BLaER1 treated with 17β-estradiol and CSF1 and Interleukin-3, amounts not matched to agents 10 nM and 100 nM (cell line): ENCODE results near the gene ACVR1.
"Not testable (repeated sequence)": the region's sequence is repeated elsewhere in the genome, so short reads cannot be mapped to it uniquely, and the experiment has no call there.

Experiments used
- H3K27ac ChIP-seq, 11 experiments: shearing (Covaris generic); formaldehyde crosslinking; 2 replicates each; pipeline ENCODE4 v1.8.1; 2022
- H3K27me3 ChIP-seq, 11 experiments: shearing (Covaris generic); formaldehyde crosslinking; 2 replicates each; pipeline ENCODE4 v1.8.1; 2022
- H3K36me3 ChIP-seq, 11 experiments: shearing (Covaris generic); formaldehyde crosslinking; 2 replicates each; pipeline ENCODE4 v1.8.1; 2022
- H3K4me1 ChIP-seq, 10 experiments: shearing (Covaris generic); formaldehyde crosslinking; 2 replicates each; pipeline ENCODE4 v1.8.1; 2022
- H3K4me2 ChIP-seq, 11 experiments: shearing (Covaris generic); formaldehyde crosslinking; 2 replicates each; pipeline ENCODE4 v1.8.1; 2022
- H3K4me3 ChIP-seq, 10 experiments: shearing (Covaris generic); formaldehyde crosslinking; 2 replicates each; pipeline ENCODE4 v1.8.1; 2022
- H3K9ac ChIP-seq, 11 experiments: shearing (Covaris generic); formaldehyde crosslinking; 2 replicates each; pipeline ENCODE4 v1.8.1; 2022
- H3K9me3 ChIP-seq, 11 experiments: shearing (Covaris generic); formaldehyde crosslinking; replicated peaks in 1 of 11; 2 replicates each; pipeline ENCODE4 v1.8.1; 2022
- H4K20me1 ChIP-seq, 11 experiments: shearing (Covaris generic); formaldehyde crosslinking; 2 replicates each; pipeline ENCODE4 v1.8.1; 2022
- Cebpa-rat ChIP-seq, 11 experiments: shearing (Covaris generic); IDR thresholded peaks; 2 replicates each; pipeline ENCODE4 v1.8.1; 2022

Gene ACVR1

DNA sequence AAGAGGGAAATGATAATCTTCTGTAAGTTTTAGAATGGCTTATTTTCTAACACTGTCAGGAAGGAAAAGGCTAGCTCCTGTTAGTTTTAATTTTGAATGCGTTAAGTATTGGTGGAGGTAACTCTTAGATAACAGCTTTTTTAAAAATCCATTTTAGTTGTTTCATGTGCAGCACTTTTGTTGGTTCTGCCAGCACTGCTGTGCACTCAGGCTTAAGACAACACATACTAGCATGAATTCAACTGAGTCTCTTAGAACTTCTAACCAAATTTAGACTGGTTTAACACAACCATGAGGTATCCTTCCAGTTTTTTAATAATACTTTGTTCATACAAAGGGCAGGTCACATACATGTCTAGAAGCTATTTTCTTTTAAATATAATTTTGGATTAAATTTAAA, 42.4 kb downstream of the ACVR1 start:
- Histone ChIP-seq H3K27ac (no peak overlapping the region), H3K9ac (no peak overlapping the region), H3K4me3 (no peak overlapping the region), H3K4me1 (peaks cover 4 to 56% (median 16%) of the 10 kb centered on the region in 10 experiments; a peak in 16 of 20 replicates), H3K9me3 (peaks cover 0 to 3% (median 0%) of the 10 kb centered on the region in 11 experiments; a peak in 1 of 22 replicates), H3K27me3 (no peaks in the 10 kb centered on the region), H3K4me2 (no peak overlapping the region), H4K20me1 (0 out of 22 replicates have a peak, but pooled peaks cover 0 to 2% (median 0%) of the 10 kb centered on the region in 11 experiments), H3K36me3 (peaks cover 0 to 12% (median 0%) of the 10 kb centered on the region in 11 experiments; a peak in 2 of 22 replicates)
- TF ChIP-seq Cebpa-rat (IDR thresholded peaks at IDR 0.05), result no peak

DNA sequence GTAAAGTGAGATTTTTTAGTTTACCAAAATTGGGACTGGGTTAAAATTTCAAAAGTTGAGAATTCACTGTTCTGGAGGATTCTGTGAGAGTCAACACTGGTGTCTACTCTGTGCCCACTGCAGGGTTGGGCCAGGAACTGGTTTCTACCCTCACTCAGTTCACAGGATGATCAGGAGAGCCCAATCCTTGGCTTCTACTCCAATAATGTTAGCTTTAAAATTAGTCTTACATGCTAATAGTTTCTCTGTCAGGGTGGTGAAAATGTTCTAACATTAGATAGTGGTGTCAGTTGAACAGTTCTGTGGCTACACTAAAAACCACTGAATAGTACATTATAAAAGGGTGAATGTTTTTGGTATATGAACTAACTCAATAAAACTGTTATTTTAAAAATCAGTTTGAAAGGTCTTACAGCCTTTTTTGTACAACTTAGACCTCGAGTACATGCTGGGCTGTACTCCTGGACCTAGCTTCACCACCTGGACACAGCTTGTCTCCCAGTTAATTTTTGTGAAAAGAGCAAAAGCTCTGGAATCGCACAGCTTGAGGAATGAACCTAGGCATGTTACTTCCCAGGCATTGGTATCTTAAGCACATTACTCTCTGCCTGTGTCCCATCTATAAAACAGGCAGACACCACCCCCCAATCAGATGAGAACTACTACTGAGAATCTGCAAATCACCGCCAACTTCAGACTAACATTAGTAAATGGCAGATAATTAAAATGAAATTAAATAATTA, 44.4 kb downstream of the ACVR1 start:
- peak overlapping the region in 3 of 11 experiments; percentile 27 to 53 (median 41); a peak in 5 of 22 replicates for H3K4me2 ChIP-seq
- H3K9me3 ChIP-seq, result peaks cover 0 to 3% (median 0%) of the 10 kb centered on the region in 11 experiments; a peak in 1 of 22 replicates
- peak overlapping the region in 5 of 11 experiments; percentile 40 to 79 (median 68); a peak in 10 of 22 replicates for H3K27ac ChIP-seq
- no peaks in the 10 kb centered on the region for H3K27me3 ChIP-seq
- H3K36me3 ChIP-seq, result peaks cover 0 to 8% (median 0%) of the 10 kb centered on the region in 11 experiments; a peak in 2 of 22 replicates
- H3K9ac ChIP-seq, result peak overlapping the region in 2 of 11 experiments; percentile 30 to 50; a peak in 2 of 22 replicates
- H3K4me1 ChIP-seq, result peaks cover 3 to 36% (median 5%) of the 10 kb centered on the region in 10 experiments; a peak in 13 of 20 replicates
- H4K20me1 ChIP-seq, result no peaks in the 10 kb centered on the region
- no peak for TF ChIP-seq Cebpa-rat (IDR thresholded peaks at IDR 0.05)
- H3K4me3 ChIP-seq, result no peak overlapping the region

- Histone ChIP-seq H3K4me2 (peak overlapping the region in 4 of 11 experiments; percentile 15 to 72 (median 40); a peak in 6 of 22 replicates), H4K20me1 (no peaks in the 10 kb centered on the region), H3K9me3 (peaks cover 0 to 3% (median 0%) of the 10 kb centered on the region in 11 experiments; a peak in 1 of 22 replicates), H3K4me1 (peaks cover 3 to 32% (median 5%) of the 10 kb centered on the region in 10 experiments; a peak in 13 of 20 replicates), H3K4me3 (no peak overlapping the region), H3K9ac (peak overlapping the region in 3 of 11 experiments; percentile 3 to 50 (median 41); a peak in 4 of 22 replicates), H3K27me3 (no peaks in the 10 kb centered on the region), H3K36me3 (peaks cover 0 to 5% (median 0%) of the 10 kb centered on the region in 11 experiments; a peak in 6 of 22 replicates), H3K27ac (peak overlapping the region in 5 of 11 experiments; percentile 40 to 79 (median 68); a peak in 10 of 22 replicates)
- peak in 1 of 11 experiments; percentile 23; a peak in 1 of 22 replicates for TF ChIP-seq Cebpa-rat (IDR thresholded peaks at IDR 0.05)
These were observed 45.2 kb downstream of the ACVR1 start for GRCh38 chr2:157830696-157831570.

DNA sequence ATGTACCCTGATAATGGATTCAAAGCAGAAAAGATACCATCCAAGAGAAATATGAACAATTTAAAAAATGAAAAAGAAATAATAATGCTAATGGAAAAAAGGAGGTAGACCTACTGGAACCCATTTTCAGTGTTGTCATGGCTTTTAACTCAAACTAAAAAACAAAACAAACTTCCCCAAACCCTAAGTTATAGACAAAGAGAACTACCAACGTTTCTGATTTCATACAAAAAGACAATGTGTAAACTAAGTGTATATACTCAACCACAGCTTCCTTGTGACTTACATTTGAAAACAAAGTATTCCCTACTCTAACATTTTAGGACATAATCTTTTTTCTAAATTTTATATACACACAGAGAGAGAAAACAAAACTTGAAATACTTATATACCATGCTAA, 45.9 kb downstream of the ACVR1 start:
- no peak for TF ChIP-seq Cebpa-rat (IDR thresholded peaks at IDR 0.05)

DNA sequence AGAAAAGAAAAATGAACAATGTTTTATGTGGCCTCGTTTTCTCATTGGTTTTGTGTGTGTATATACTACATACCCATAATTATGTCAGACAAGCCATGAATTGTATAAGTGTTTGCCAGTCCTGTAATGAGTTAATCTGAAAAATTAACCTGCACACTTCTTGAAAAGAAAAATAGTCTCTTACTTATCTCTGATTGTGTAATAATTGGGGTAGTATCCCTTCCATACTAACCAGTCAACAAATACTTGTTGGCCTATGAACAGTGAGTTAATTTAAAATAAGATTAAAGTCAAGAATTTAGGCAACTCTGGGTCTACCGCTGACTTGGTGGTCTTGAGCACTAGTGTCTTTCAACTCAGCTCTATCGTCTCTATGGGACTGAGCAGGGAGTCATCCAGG, 48.8 kb downstream of the ACVR1 start:
- no peak overlapping the region for H3K9ac ChIP-seq
- peaks cover 0 to 32% (median 0%) of the 10 kb centered on the region in 10 experiments; a peak in 6 of 20 replicates for H3K4me1 ChIP-seq
- no peak overlapping the region for H3K4me3 ChIP-seq
- H3K36me3 ChIP-seq, result peaks cover 0 to 28% (median 0%) of the 10 kb centered on the region in 11 experiments; a peak in 7 of 22 replicates
- no peak overlapping the region for H3K27ac ChIP-seq
- H4K20me1 ChIP-seq, result no peaks in the 10 kb centered on the region
- no peak for TF ChIP-seq Cebpa-rat (IDR thresholded peaks at IDR 0.05)
- H3K27me3 ChIP-seq, result no peaks in the 10 kb centered on the region
- H3K9me3 ChIP-seq, result peaks cover 0 to 3% (median 0%) of the 10 kb centered on the region in 11 experiments; a peak in 1 of 22 replicates
- no peak overlapping the region for H3K4me2 ChIP-seq

More for the DNA sequence above, 45.9 kb downstream of the ACVR1 start:
- H3K4me3 ChIP-seq, result no peak overlapping the region
- peaks cover 3 to 32% (median 5%) of the 10 kb centered on the region in 10 experiments; a peak in 13 of 20 replicates for H3K4me1 ChIP-seq
- peaks cover 0 to 11% (median 0%) of the 10 kb centered on the region in 11 experiments; a peak in 7 of 22 replicates for H3K36me3 ChIP-seq
- H4K20me1 ChIP-seq, result no peaks in the 10 kb centered on the region
- H3K27ac ChIP-seq, result peak overlapping the region in 3 of 11 experiments; percentile 68 to 79 (median 74); a peak in 6 of 22 replicates
- peak overlapping the region in 2 of 11 experiments; percentile 53 to 65; a peak in 3 of 22 replicates for H3K4me2 ChIP-seq
- H3K27me3 ChIP-seq, result no peaks in the 10 kb centered on the region
- peaks cover 0 to 3% (median 0%) of the 10 kb centered on the region in 11 experiments; a peak in 1 of 22 replicates for H3K9me3 ChIP-seq
- peak overlapping the region in 1 of 11 experiments; percentile 15; a peak in 1 of 22 replicates for H3K9ac ChIP-seq

DNA sequence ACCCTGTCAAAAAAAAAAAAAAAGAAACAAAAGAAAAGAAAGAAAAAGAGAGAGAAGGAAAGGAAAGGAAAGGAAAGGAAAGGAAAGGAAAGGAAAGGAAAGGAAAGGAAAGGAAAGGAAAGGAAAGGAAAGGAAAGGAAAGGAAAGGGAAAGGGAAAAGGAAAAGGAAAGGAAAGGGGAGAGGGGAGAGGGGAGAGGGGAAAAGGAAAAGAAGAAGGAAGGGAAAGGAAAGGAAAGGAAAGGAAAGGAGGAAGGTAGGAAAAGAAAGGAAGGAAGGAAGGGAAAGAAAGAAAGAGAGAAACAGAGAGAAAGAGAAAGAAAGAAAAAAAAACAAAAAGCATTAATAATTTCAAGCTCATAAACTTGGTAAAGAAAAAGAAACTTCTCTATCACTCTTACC, 49.5 kb downstream of the ACVR1 start:
- H3K4me2 ChIP-seq, H3K27ac ChIP-seq, H3K27me3 ChIP-seq, H3K4me3 ChIP-seq, H3K9ac ChIP-seq, H3K9me3 ChIP-seq, H4K20me1 ChIP-seq: not testable (repeated sequence)
- Histone ChIP-seq H3K4me1 (peaks cover 0 to 25% (median 0%) of the 10 kb centered on the region in 10 experiments; a peak in 6 of 20 replicates), H3K36me3 (peaks cover 0 to 28% (median 0%) of the 10 kb centered on the region in 11 experiments; a peak in 7 of 22 replicates)

DNA sequence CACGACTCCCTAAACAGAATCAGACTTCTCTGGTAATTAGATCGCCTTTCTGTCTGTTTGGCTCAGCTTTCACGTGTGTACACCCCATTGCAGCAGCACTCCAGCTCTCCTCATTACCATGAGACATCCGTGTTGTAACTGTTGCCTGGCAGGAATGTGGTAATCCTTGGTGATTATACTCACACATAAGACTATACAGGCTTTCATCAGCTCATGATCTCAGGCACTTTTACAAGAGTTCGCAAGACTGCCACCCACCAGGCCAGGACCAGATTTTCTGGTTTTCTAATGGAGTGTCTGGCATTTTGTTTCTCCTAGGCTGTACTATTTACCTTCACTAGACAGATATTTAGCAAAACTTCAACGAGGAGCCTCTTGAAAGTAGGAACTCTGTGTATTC, 50.2 kb downstream of the ACVR1 start:
- H3K36me3 ChIP-seq, result peaks cover 0 to 28% (median 0%) of the 10 kb centered on the region in 11 experiments; a peak in 7 of 22 replicates
- no peaks in the 10 kb centered on the region for H4K20me1 ChIP-seq
- H3K4me2 ChIP-seq, result no peak overlapping the region
- no peak overlapping the region for H3K9ac ChIP-seq
- no peaks in the 10 kb centered on the region for H3K27me3 ChIP-seq
- H3K27ac ChIP-seq, result no peak overlapping the region
- H3K9me3 ChIP-seq, result peaks cover 0 to 3% (median 0%) of the 10 kb centered on the region in 11 experiments; a peak in 1 of 22 replicates
- TF ChIP-seq Cebpa-rat (IDR thresholded peaks at IDR 0.05), result no peak
- H3K4me3 ChIP-seq, result no peak overlapping the region
- H3K4me1 ChIP-seq, result peaks cover 0 to 17% (median 0%) of the 10 kb centered on the region in 10 experiments; a peak in 5 of 20 replicates

DNA sequence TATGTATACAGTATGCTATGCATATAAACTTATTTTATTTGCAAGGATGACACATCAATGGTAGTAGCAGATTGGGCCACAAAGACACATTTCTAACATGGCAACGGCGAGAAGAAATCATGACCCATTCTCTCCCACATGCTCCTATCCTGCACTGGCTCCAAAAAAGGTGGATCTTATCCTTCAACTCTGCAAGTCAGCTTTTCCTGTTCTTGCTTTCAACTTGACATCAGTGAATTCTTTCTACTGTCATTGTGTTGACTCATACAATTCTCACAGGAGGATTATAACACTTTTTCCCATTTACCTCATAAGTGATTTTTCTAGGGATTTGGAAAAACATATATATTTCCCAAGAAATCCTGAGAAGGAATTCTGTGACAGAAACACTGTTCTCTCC, 53.1 kb downstream of the ACVR1 start:
- Histone ChIP-seq H3K4me1 (no peaks in the 10 kb centered on the region), H3K9ac (no peak overlapping the region), H4K20me1 (no peaks in the 10 kb centered on the region), H3K27me3 (no peaks in the 10 kb centered on the region), H3K4me2 (no peak overlapping the region), H3K9me3 (peaks cover 0 to 6% (median 0%) of the 10 kb centered on the region in 11 experiments; a peak in 3 of 22 replicates), H3K27ac (no peak overlapping the region), H3K36me3 (peaks cover 4 to 42% (median 6%) of the 10 kb centered on the region in 11 experiments; a peak in 15 of 22 replicates), H3K4me3 (no peak overlapping the region)
- TF ChIP-seq Cebpa-rat (IDR thresholded peaks at IDR 0.05), result no peak
